Loucy (cell line): ENCODE results near the gene PLCL2.

Source experiments
- H2AFZ ChIP-seq: fragments of 200-600 bp; sonication (generic); 2 replicates; pipeline ENCODE4 v1.6.0; 2016; ENCODE audit warnings: antibody characterized with exemption, mild to moderate bottlenecking, low read length, moderate library complexity
- H3F3A ChIP-seq: fragments of 200-600 bp; 2 replicates; pipeline ENCODE4 v1.6.0; 2016; ENCODE audit warnings: antibody characterized with exemption, low read depth, mild to moderate bottlenecking
- H3K27me3 ChIP-seq: fragments of 200-600 bp; sonication (generic); 2 replicates; pipeline ENCODE4 v1.6.1; 2014; ENCODE audit warnings: low read length, mild to moderate bottlenecking; ENCODE audit not compliant: insufficient read depth, poor library complexity, severe bottlenecking
- H3K36me3 ChIP-seq: fragments of 200-600 bp; sonication (generic); 2 replicates; pipeline ENCODE4 v1.6.1; 2016; ENCODE audit warnings: low read length; ENCODE audit not compliant: insufficient read depth
- H3K4me1 ChIP-seq: fragments of 200-600 bp; sonication (generic); 2 replicates; pipeline ENCODE4 v1.5.1; 2014; ENCODE audit warnings: low read length, mild to moderate bottlenecking; ENCODE audit not compliant: insufficient read depth, poor library complexity, severe bottlenecking
- H3K4me2 ChIP-seq: fragments of 200-600 bp; sonication (generic); 2 replicates; pipeline ENCODE4 v1.6.0; 2014; ENCODE audit warnings: antibody characterized with exemption, low read length, low read depth, mild to moderate bottlenecking; ENCODE audit not compliant: poor library complexity, severe bottlenecking
- H3K4me3 ChIP-seq: fragments of 200-600 bp; sonication (generic); 2 replicates; pipeline ENCODE4 v1.5.1; 2014; ENCODE audit warnings: low read length, mild to moderate bottlenecking, mixed read lengths; ENCODE audit not compliant: poor library complexity, severe bottlenecking
- H3K79me2 ChIP-seq: fragments of 200-600 bp; sonication (generic); 2 replicates; pipeline ENCODE4 v1.6.1; 2014; ENCODE audit warnings: low read length; ENCODE audit not compliant: insufficient read depth
- H3K9ac ChIP-seq: fragments of 200-600 bp; sonication (generic); 2 replicates; pipeline ENCODE4 v1.6.0; 2014; ENCODE audit warnings: mild to moderate bottlenecking, low read depth, low read length, moderate library complexity; ENCODE audit not compliant: poor library complexity, severe bottlenecking
- H3K9me2 ChIP-seq: fragments of 200-600 bp; sonication (generic); replicated peaks from 2 replicates; pipeline ENCODE4 v1.6.1; 2016; ENCODE audit warnings: low read depth, low read length, mixed read lengths
- H3K9me3 ChIP-seq: fragments of 200-600 bp; sonication (generic); 2 replicates; pipeline ENCODE4 v1.6.1; 2014; ENCODE audit warnings: mild to moderate bottlenecking, antibody characterized with exemption, low read length, low read depth; ENCODE audit not compliant: insufficient read depth
- H4K20me1 ChIP-seq: fragments of 200-600 bp; sonication (generic); 2 replicates; pipeline ENCODE4 v1.6.0; 2014; ENCODE audit warnings: antibody characterized with exemption, low read length, mild to moderate bottlenecking; ENCODE audit not compliant: insufficient read depth, poor library complexity, severe bottlenecking
- EZH2phosphoT487 ChIP-seq: fragments of 200-600 bp; IDR thresholded peaks from 2 replicates; pipeline ENCODE4 v1.6.1; 2018; ENCODE audit warnings: antibody characterized with exemption, mild to moderate bottlenecking, moderate library complexity, borderline replicate concordance
- TF ChIP-seq, protein P1 (sequence below): fragments of 200-600 bp; sonication (generic); conservative IDR thresholded peaks from 2 replicates; pipeline ENCODE4 v1.5.1; 2014; ENCODE audit warnings: mild to moderate bottlenecking, antibody characterized with exemption, low read length

Gene PLCL2

DNA sequence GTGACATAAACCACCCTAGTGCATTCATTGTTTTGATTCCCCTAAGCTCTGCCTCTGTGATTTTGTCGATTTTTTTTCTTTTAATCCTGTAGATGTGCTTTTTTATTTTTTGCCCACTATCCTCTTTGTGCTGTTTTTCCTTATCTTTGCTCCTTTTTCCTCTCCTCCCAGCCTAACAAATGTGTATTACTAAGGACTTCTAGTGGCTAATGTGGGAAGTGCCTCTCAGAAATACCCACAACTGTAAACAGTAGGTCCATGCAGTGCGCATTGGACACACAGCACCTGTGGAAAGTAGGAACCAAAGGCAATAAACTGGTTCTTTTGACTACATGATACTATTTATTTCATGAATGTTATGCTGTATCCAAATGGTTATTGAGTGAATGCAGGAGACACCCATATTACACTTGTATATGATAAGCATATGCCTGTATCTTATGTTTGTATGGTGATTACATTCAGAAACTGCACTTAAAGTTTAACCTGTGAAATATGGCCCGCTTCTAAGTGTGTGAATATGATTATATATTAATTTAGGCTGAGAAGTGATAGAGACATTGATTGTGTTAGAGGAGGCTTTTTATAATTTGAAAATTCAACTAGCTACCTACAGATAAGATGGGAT is 147.8 kb downstream of the PLCL2 start:
- H3F3A ChIP-seq = no peaks in the 10 kb centered on the region
- H3K4me1 ChIP-seq = peaks cover 9% of the 10 kb centered on the region
- no peak overlapping the region for H3K9ac ChIP-seq
- no peaks in the 10 kb centered on the region for H3K79me2 ChIP-seq
- no peak overlapping the region for H3K4me2 ChIP-seq
- H4K20me1 ChIP-seq = no peaks in the 10 kb centered on the region
- no peaks in the 10 kb centered on the region for H3K9me2 ChIP-seq
- TF ChIP-seq, protein P1, sequence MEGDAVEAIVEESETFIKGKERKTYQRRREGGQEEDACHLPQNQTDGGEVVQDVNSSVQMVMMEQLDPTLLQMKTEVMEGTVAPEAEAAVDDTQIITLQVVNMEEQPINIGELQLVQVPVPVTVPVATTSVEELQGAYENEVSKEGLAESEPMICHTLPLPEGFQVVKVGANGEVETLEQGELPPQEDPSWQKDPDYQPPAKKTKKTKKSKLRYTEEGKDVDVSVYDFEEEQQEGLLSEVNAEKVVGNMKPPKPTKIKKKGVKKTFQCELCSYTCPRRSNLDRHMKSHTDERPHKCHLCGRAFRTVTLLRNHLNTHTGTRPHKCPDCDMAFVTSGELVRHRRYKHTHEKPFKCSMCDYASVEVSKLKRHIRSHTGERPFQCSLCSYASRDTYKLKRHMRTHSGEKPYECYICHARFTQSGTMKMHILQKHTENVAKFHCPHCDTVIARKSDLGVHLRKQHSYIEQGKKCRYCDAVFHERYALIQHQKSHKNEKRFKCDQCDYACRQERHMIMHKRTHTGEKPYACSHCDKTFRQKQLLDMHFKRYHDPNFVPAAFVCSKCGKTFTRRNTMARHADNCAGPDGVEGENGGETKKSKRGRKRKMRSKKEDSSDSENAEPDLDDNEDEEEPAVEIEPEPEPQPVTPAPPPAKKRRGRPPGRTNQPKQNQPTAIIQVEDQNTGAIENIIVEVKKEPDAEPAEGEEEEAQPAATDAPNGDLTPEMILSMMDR = peak; percentile 84
- TF ChIP-seq EZH2phosphoT487 = no peak
- no peaks in the 10 kb centered on the region for H3K9me3 ChIP-seq
- no peak overlapping the region for H2AFZ ChIP-seq
- no peaks in the 10 kb centered on the region for H3K27me3 ChIP-seq
- no peak overlapping the region for H3K4me3 ChIP-seq
- H3K36me3 ChIP-seq = no peaks in the 10 kb centered on the region

DNA sequence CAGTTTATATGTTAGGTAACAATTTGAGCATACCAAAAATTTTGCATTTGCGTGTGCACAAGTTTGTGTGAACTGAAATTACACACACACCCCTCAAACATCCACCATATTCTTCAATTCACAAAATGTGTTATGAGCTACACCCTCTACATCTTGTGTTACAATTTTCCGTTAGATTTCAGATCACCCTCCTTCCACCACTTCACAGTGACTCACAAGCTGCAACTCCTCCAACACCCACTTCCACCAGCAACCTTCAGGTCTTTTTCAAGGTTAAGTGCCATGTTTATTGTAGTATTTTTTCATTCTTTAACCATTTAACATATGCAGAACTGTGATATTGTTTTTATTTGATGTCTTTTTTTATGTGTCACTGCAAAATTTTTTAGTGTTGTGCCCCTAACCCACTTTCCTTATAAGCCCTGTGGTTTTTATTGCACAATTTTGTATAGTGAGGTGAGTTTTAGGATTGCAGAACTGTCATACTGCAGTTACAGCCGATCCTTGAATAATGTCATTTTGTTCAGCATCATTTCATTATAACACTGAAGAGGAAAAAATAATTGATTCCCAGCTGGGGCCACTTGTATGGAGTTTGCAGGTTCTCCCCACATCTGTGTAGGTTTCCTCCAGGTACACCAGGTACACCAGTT is 148.9 kb downstream of the PLCL2 start:
- H3K4me3 ChIP-seq = no peak overlapping the region
- H3F3A ChIP-seq = no peaks in the 10 kb centered on the region
- H3K36me3 ChIP-seq = no peaks in the 10 kb centered on the region
- H3K27me3 ChIP-seq = no peaks in the 10 kb centered on the region
- H3K4me1 ChIP-seq = no peaks in the 10 kb centered on the region
- H3K9me2 ChIP-seq = no peaks in the 10 kb centered on the region
- H3K79me2 ChIP-seq = no peaks in the 10 kb centered on the region
- H4K20me1 ChIP-seq = no peaks in the 10 kb centered on the region
- no peaks in the 10 kb centered on the region for H3K9me3 ChIP-seq
- H2AFZ ChIP-seq = no peak overlapping the region
- TF ChIP-seq EZH2phosphoT487 = no peak
- TF ChIP-seq, protein P1 = no peak
- no peak overlapping the region for H3K4me2 ChIP-seq
- H3K9ac ChIP-seq = no peak overlapping the region

DNA sequence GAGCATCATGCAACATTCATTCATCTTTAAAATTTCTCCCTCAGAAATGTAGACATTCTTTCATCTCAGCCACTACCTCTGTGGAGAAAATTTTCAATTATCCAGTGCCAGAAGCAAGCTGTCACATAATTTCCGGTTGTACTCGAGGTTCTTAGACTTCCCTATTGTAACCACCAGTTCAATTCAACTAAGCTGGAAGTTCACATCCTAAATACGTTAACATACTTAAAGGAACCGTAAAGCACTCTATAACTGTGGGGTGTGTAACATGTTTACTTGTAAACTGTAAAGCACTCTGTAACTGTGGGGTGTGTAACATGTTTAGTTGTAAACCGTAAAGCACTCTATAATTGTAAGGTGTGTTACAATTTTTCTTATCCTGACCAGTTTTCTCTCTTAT is 150.3 kb downstream of the PLCL2 start:
- no peak overlapping the region for H3K9ac ChIP-seq
- no peak for TF ChIP-seq EZH2phosphoT487
- TF ChIP-seq, protein P1 = no peak
- no peaks in the 10 kb centered on the region for H3F3A ChIP-seq
- H2AFZ ChIP-seq = no peak overlapping the region
- H3K9me3 ChIP-seq = no peaks in the 10 kb centered on the region
- no peaks in the 10 kb centered on the region for H3K36me3 ChIP-seq
- H3K4me1 ChIP-seq = no peaks in the 10 kb centered on the region
- no peak overlapping the region for H3K4me2 ChIP-seq
- no peaks in the 10 kb centered on the region for H4K20me1 ChIP-seq
- H3K9me2 ChIP-seq = no peaks in the 10 kb centered on the region
- no peaks in the 10 kb centered on the region for H3K79me2 ChIP-seq
- no peak overlapping the region for H3K4me3 ChIP-seq
- no peaks in the 10 kb centered on the region for H3K27me3 ChIP-seq
